Activated naive CD4-positive, alpha-beta T cell treated with Interleukin-2 at 50 U/mL for 16 hours (primary cell): ENCODE measurements around the gene PRND.
A peak's percentile ranks its signal among the peaks of the same experiment; 100 is the strongest.
"Not testable (repeated sequence)": the region's sequence is repeated elsewhere in the genome, so short reads cannot be mapped to it uniquely, and the experiment has no call there.

Experiments used
- DNase-seq: peaks from one replicate; pipeline ENCODE4 v3.0.0-alpha.2; 2020

Gene PRND

GRCh38 chr20:4709261-4710105, 12.2 kb upstream of the PRND start:
- DNase-seq, result no peak

GRCh38 chr20:4710106-4710475, 11.6 kb upstream of the PRND start:
- DNase-seq, result no peak

- DNase-seq, result no peak
These were observed 10.2 kb upstream of the PRND start for GRCh38 chr20:4711511-4711910.

- DNase-seq, result no peak
These were observed 8.3 kb upstream of the PRND start for GRCh38 chr20:4713401-4713800.

GRCh38 chr20:4714818-4715217, 6.9 kb upstream of the PRND start:
- DNase-seq, result no peak

- DNase-seq, result no peak
These were observed 3.7 kb upstream of the PRND start for GRCh38 chr20:4717816-4718570.

- DNase-seq, result no peak
These were observed 2.5 kb upstream of the PRND start for GRCh38 chr20:4719190-4719589.

GRCh38 chr20:4720041-4720976, 1.4 kb upstream of the PRND start:
- peak; percentile 70 for DNase-seq

- no peak for DNase-seq
These were observed 746 bp upstream of the PRND start for GRCh38 chr20:4720977-4721349.

GRCh38 chr20:4722571-4722970, 862 bp downstream of the PRND start:
- DNase-seq, result no peak

GRCh38 chr20:4722993-4723392, 1.3 kb downstream of the PRND start:
- no peak for DNase-seq

- DNase-seq, result not testable (repeated sequence)
These were observed 1.8 kb downstream of the PRND start for GRCh38 chr20:4723553-4723952.

GRCh38 chr20:4724459-4725262, 3.0 kb downstream of the PRND start:
- no peak for DNase-seq

- no peak for DNase-seq
These were observed 3.5 kb downstream of the PRND start for GRCh38 chr20:4725263-4725550.

GRCh38 chr20:4726710-4727397, 5.1 kb downstream of the PRND start:
- peak; percentile 36 for DNase-seq

- DNase-seq, result no peak
These were observed 6.5 kb downstream of the PRND start for GRCh38 chr20:4728120-4728760.

- DNase-seq, result no peak
These were observed 7.6 kb downstream of the PRND start for GRCh38 chr20:4729265-4729664.

- no peak for DNase-seq
These were observed 9.1 kb downstream of the PRND start for GRCh38 chr20:4730780-4731179.

GRCh38 chr20:4736875-4737274, 15.2 kb downstream of the PRND start:
- no peak for DNase-seq

GRCh38 chr20:4737857-4738627, 16.3 kb downstream of the PRND start:
- no peak for DNase-seq
